Measurements from ENCODE around the gene ADAMTS2. TPM values are rescaled to one million over a fixed set of nuclear protein-coding genes. Genes with fewer than 3 reads are reported as not detected.

The ADAMTS2 gene
- total RNA-seq, 2 experiments from 2014 or later, result not detected

- Mint-ChIP-seq H3K4me3 (no peak overlapping the region), H3K4me1 (ENCODE audit: low read depth) (no peaks in the 10 kb centered on the region), H3K9me3 (ENCODE audit: insufficient read depth) (no peaks in the 10 kb centered on the region), H3K36me3 (ENCODE audit: low read depth) (no peaks in the 10 kb centered on the region), H3K27ac (no peak overlapping the region), H3K27me3 (ENCODE audit: low read depth) (no peaks in the 10 kb centered on the region)
- ChIA-PET POLR2A (no interaction called here), CTCF (no interaction called here)
- DNase-seq (no peak), ATAC-seq (no peak)
These were observed 74.5 kb downstream of the ADAMTS2 start for GRCh38 chr5:179270581-179271427.

GRCh38 chr5:179269781-179270543 lies 75.3 kb downstream of the ADAMTS2 start:
- no peaks in the 10 kb centered on the region for H3K27me3 Mint-ChIP-seq (ENCODE audit: low read depth)
- no peaks in the 10 kb centered on the region for H3K4me1 Mint-ChIP-seq (ENCODE audit: low read depth)
- no peaks in the 10 kb centered on the region for H3K9me3 Mint-ChIP-seq (ENCODE audit: insufficient read depth)
- ChIA-PET CTCF (no interaction called here), POLR2A (no interaction called here)
- DNase-seq (no peak), ATAC-seq (no peak)
- H3K4me3 Mint-ChIP-seq, result no peak overlapping the region
- H3K27ac Mint-ChIP-seq, result no peak overlapping the region
- no peaks in the 10 kb centered on the region for H3K36me3 Mint-ChIP-seq (ENCODE audit: low read depth)

GRCh38 chr5:179268966-179269693 lies 76.1 kb downstream of the ADAMTS2 start:
- Mint-ChIP-seq H3K36me3 (ENCODE audit: low read depth) (no peaks in the 10 kb centered on the region), H3K27me3 (ENCODE audit: low read depth) (no peaks in the 10 kb centered on the region), H3K4me1 (ENCODE audit: low read depth) (no peaks in the 10 kb centered on the region), H3K4me3 (no peak overlapping the region), H3K9me3 (ENCODE audit: insufficient read depth) (no peaks in the 10 kb centered on the region), H3K27ac (no peak overlapping the region)
- DNase-seq, result no peak
- ChIA-PET CTCF (no interaction called here), POLR2A (no interaction called here)
- ATAC-seq, result no peak

DNA sequence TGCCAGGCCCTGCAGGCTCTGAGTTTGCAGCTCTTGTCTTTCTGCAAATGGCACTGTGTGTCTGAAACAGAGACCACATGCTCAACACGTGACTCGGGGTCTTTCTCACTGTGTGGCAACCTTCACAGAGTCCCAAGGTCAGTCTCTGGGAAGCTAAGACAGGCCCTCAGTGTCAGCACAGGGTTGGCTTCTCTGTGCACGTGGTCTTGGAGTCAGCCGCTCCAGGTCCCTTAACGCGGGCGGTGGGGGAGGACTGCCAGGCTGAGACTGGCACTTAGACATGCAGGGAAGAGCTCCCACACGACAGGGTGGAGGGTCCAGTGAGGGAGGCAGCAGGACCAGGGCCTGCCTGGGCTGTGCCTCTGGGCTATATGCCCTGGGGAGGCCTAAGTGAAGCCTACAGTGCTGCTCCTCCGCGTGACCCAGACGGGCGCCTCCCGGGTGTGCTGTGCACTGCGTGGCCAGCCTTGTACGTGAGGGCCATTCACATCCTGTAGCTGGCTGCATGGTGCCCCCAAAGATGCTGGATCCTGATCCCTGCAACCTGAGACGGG lies 76.8 kb downstream of the ADAMTS2 start:
- H3K4me3 Mint-ChIP-seq, result no peak overlapping the region
- POLR2A ChIA-PET, result no interaction called here
- H3K4me1 Mint-ChIP-seq (ENCODE audit: low read depth), result no peaks in the 10 kb centered on the region
- DNase-seq (no peak), ATAC-seq (no peak)
- no peaks in the 10 kb centered on the region for H3K27me3 Mint-ChIP-seq (ENCODE audit: low read depth)
- H3K9me3 Mint-ChIP-seq (ENCODE audit: insufficient read depth), result no peaks in the 10 kb centered on the region
- no peak overlapping the region for H3K27ac Mint-ChIP-seq
- CTCF ChIA-PET, result no interaction called here
- no peaks in the 10 kb centered on the region for H3K36me3 Mint-ChIP-seq (ENCODE audit: low read depth)

- Mint-ChIP-seq H3K9me3 (ENCODE audit: insufficient read depth) (no peaks in the 10 kb centered on the region), H3K4me3 (no peak overlapping the region), H3K36me3 (ENCODE audit: low read depth) (no peaks in the 10 kb centered on the region), H3K27ac (no peak overlapping the region), H3K4me1 (ENCODE audit: low read depth) (no peaks in the 10 kb centered on the region), H3K27me3 (ENCODE audit: low read depth) (no peaks in the 10 kb centered on the region)
- CTCF ChIA-PET, result no interaction called here
- POLR2A ChIA-PET, result no interaction called here
- ATAC-seq (no peak), DNase-seq (no peak)
These were observed 77.6 kb downstream of the ADAMTS2 start for GRCh38 chr5:179267671-179268083.

GRCh38 chr5:179267071-179267670 lies 78.1 kb downstream of the ADAMTS2 start:
- H3K27me3 Mint-ChIP-seq (ENCODE audit: low read depth), result no peaks in the 10 kb centered on the region

GRCh38 chr5:179266291-179267070 lies 78.8 kb downstream of the ADAMTS2 start:
- H3K27me3 Mint-ChIP-seq (ENCODE audit: low read depth), result no peaks in the 10 kb centered on the region
- H3K4me3 Mint-ChIP-seq, result no peak overlapping the region
- ATAC-seq, result no peak
- H3K4me1 Mint-ChIP-seq (ENCODE audit: low read depth), result no peaks in the 10 kb centered on the region
- ChIA-PET CTCF (no interaction called here), POLR2A (no interaction called here)
- no peaks in the 10 kb centered on the region for H3K36me3 Mint-ChIP-seq (ENCODE audit: low read depth)
- no peak for DNase-seq
- H3K9me3 Mint-ChIP-seq (ENCODE audit: insufficient read depth), result no peaks in the 10 kb centered on the region
- H3K27ac Mint-ChIP-seq, result no peak overlapping the region

More at GRCh38 chr5:179267071-179267670, 78.1 kb downstream of the ADAMTS2 start:
- H3K4me1 Mint-ChIP-seq (ENCODE audit: low read depth), result no peaks in the 10 kb centered on the region
- ATAC-seq, result no peak
- no peak overlapping the region for H3K4me3 Mint-ChIP-seq
- ChIA-PET CTCF (no interaction called here), POLR2A (no interaction called here)
- no peak overlapping the region for H3K27ac Mint-ChIP-seq
- H3K9me3 Mint-ChIP-seq (ENCODE audit: insufficient read depth), result no peaks in the 10 kb centered on the region
- no peaks in the 10 kb centered on the region for H3K36me3 Mint-ChIP-seq (ENCODE audit: low read depth)
- no peak for DNase-seq

DNA sequence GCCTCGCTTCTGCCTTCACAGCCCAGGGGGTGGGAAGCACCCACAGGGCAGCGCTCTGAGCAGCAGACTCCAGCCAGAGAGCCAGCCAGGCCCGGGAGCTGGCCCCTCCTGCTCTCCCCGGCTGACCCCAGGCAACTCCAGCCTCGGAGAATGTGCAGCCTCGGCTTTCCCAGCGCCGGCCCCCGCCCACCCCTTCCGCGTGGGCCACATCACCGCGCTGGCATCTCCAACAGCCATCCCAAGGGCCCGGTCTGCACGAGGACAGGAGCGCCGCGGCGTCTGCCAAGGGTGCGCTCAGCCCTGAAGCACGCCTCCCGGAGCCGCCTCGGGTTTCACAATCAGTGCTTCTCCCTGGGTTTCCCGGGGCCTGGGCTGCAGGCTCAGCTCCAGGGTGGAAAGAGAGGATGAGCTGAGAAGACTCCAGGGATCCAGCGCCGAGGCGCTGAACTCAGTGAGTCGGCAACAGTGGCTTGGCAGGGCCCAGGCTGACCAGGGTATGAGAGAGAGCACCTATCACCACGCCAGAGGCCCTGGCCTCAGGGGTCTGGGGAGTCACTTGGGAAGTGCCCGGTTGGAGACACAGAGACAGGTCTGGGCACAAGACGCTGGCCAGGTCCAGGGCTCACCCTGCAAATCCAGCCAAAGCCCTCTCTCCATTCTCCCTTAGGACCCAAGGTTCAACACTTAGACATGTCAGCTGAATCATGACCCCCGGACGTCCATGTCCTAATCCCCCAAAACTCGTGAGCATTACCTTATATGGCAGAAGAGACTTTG lies 79.6 kb downstream of the ADAMTS2 start:
- ATAC-seq (no peak), DNase-seq (no peak)
- Mint-ChIP-seq H3K27me3 (ENCODE audit: low read depth) (no peaks in the 10 kb centered on the region), H3K9me3 (ENCODE audit: insufficient read depth) (no peaks in the 10 kb centered on the region), H3K36me3 (ENCODE audit: low read depth) (no peaks in the 10 kb centered on the region), H3K4me3 (no peak overlapping the region), H3K4me1 (ENCODE audit: low read depth) (no peaks in the 10 kb centered on the region), H3K27ac (no peak overlapping the region)
- CTCF ChIA-PET, result no interaction called here
- POLR2A ChIA-PET, result no interaction called here

- Mint-ChIP-seq H3K9me3 (ENCODE audit: insufficient read depth) (no peaks in the 10 kb centered on the region), H3K36me3 (ENCODE audit: low read depth) (no peaks in the 10 kb centered on the region), H3K4me1 (ENCODE audit: low read depth) (no peaks in the 10 kb centered on the region), H3K27me3 (ENCODE audit: low read depth) (no peaks in the 10 kb centered on the region), H3K4me3 (no peak overlapping the region), H3K27ac (no peak overlapping the region)
- ATAC-seq (no peak), DNase-seq (no peak)
- ChIA-PET POLR2A (no interaction called here), CTCF (no interaction called here)
These were observed 80.3 kb downstream of the ADAMTS2 start for GRCh38 chr5:179264783-179265513.

DNA sequence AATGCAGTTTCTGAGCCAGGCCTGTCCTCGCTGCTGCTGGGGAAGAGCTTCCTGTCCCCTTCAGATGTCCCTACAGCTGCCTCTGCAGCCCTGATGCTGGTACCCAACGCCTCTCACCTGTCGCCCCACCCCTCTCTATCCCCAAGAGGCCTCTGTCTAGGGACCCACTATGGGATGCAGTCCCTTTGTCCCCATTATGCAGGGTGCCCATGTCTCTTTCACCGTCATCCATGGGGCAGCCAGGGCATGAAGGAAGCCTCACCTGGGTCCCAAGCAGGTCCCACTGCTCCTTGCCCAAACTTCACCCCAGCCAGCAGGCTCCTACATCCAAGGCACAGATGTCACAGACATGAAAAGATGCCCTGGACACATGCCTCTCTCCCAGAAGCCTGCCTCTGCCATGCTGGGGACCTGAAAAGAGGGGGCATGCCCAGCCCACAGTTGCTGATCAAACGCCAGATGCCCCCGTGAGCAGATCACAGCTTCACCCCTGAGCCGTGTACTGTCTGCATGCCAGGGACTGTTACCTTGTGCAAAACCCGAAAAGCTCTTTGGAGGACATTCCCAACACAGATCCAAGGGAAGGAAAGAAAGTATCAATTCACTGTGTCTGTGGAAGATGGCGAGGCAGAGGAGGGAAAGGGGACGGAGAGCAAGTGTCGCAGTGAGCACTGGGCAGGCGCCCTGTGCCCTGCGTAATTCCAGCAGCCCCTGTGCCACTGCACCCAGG lies 81.0 kb downstream of the ADAMTS2 start:
- POLR2A ChIA-PET, result no interaction called here
- Mint-ChIP-seq H3K4me1 (ENCODE audit: low read depth) (no peaks in the 10 kb centered on the region), H3K27ac (no peak overlapping the region), H3K36me3 (ENCODE audit: low read depth) (no peaks in the 10 kb centered on the region), H3K27me3 (ENCODE audit: low read depth) (no peaks in the 10 kb centered on the region), H3K4me3 (no peak overlapping the region), H3K9me3 (ENCODE audit: insufficient read depth) (no peaks in the 10 kb centered on the region)
- ATAC-seq (no peak), DNase-seq (no peak)
- CTCF ChIA-PET, result no interaction called here

Data from activated CD8-positive, alpha-beta T cell treated with anti-CD3 and anti-CD28 coated beads, Interleukin-2, amount 10 ng/mL, durations not matched to agents 7 days and 5 days (primary cell).